Cardiac muscle cell (in vitro differentiated cells and primary cell): ENCODE results near the gene ABL2. TPM values are rescaled to one million over a fixed set of nuclear protein-coding genes. Genes with fewer than 3 reads are reported as not detected.

Experiments used
- DNase-seq, 2 donors: peaks; one replicate each; pipeline versions ENCODE4 v3.0.0 to v3.0.0-alpha.2; 2010 to 2017; ENCODE audit warnings: low read depth in 1 of 2, low spot score in 1 of 2
- H3K27ac ChIP-seq: fragments of 200-600 bp; sonication (generic); 2 replicates; pipeline ENCODE4 v1.5.1; 2016
- H3K27me3 ChIP-seq: fragments of 200-600 bp; sonication (generic); 2 replicates; pipeline ENCODE4 v1.6.0; 2016; ENCODE audit warnings: control low read depth
- H3K36me3 ChIP-seq: fragments of 200-600 bp; sonication (generic); 2 replicates; pipeline ENCODE4 v1.5.1; 2016; ENCODE audit warnings: control low read depth
- H3K4me1 ChIP-seq: fragments of 200-600 bp; sonication (generic); 2 replicates; pipeline ENCODE4 v1.8.1; 2017; ENCODE audit warnings: low read depth, mild to moderate bottlenecking, mixed run types
- H3K4me3 ChIP-seq: fragments of 200-600 bp; sonication (generic); 2 replicates; pipeline ENCODE4 v1.5.1; 2016; ENCODE audit warnings: mild to moderate bottlenecking
- H3K9me3 ChIP-seq: fragments of 200-600 bp; sonication (generic); 2 replicates; pipeline ENCODE4 v1.5.1; 2017; ENCODE audit warnings: low read depth, mild to moderate bottlenecking, control low read depth
- polyA plus RNA-seq: library from polyadenylated mRNA; unstranded; fragments of >200 nt; fragmentation: Nextera tagmentation; extraction: Ambion mirVana; gene quantifications from 2 replicates; pipeline ENCODE4 v1.2.1, GENCODE V29; 2016
- total RNA-seq: library from RNA; depleted of rRNA; stranded (reverse); fragments of >200 nt; gene quantifications from 2 replicates; pipeline ENCODE4 v1.2.3, GENCODE V29; 2016
- TF ChIP-seq, protein P1 (sequence below): IDR thresholded peaks from 2 replicates; pipeline ENCODE4 v1.5.1; 2012; ENCODE audit warnings: low read depth, mild to moderate bottlenecking, low read length

ABL2 gene
- total and polyA plus RNA-seq, 2 experiments from 2014 or later = 6.9 to 13.5 TPM

- Histone ChIP-seq H3K9me3 (no peaks in the 10 kb centered on the region), H3K27ac (no peak overlapping the region), H3K4me1 (no peaks in the 10 kb centered on the region), H3K36me3 (peaks cover 20% of the 10 kb centered on the region), H3K4me3 (no peak overlapping the region), H3K27me3 (no peaks in the 10 kb centered on the region)
- DNase-seq = no peak
- TF ChIP-seq, protein P1, sequence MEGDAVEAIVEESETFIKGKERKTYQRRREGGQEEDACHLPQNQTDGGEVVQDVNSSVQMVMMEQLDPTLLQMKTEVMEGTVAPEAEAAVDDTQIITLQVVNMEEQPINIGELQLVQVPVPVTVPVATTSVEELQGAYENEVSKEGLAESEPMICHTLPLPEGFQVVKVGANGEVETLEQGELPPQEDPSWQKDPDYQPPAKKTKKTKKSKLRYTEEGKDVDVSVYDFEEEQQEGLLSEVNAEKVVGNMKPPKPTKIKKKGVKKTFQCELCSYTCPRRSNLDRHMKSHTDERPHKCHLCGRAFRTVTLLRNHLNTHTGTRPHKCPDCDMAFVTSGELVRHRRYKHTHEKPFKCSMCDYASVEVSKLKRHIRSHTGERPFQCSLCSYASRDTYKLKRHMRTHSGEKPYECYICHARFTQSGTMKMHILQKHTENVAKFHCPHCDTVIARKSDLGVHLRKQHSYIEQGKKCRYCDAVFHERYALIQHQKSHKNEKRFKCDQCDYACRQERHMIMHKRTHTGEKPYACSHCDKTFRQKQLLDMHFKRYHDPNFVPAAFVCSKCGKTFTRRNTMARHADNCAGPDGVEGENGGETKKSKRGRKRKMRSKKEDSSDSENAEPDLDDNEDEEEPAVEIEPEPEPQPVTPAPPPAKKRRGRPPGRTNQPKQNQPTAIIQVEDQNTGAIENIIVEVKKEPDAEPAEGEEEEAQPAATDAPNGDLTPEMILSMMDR = no peak
Measured at GRCh38 chr1:179119513-179119912, 110.0 kb downstream of the ABL2 start.

- TF ChIP-seq, protein P1 = no peak
- Histone ChIP-seq H3K27me3 (no peaks in the 10 kb centered on the region), H3K36me3 (peaks cover 37% of the 10 kb centered on the region), H3K9me3 (no peaks in the 10 kb centered on the region), H3K4me3 (no peak overlapping the region), H3K27ac (no peak overlapping the region), H3K4me1 (no peaks in the 10 kb centered on the region)
- DNase-seq = no peak
Measured at GRCh38 chr1:179115181-179115580, 114.3 kb downstream of the ABL2 start.

- peaks cover 37% of the 10 kb centered on the region for H3K36me3 ChIP-seq
- peaks cover 24% of the 10 kb centered on the region for H3K4me1 ChIP-seq
- no peak overlapping the region for H3K27ac ChIP-seq
- DNase-seq = no peak
- H3K9me3 ChIP-seq = no peaks in the 10 kb centered on the region
- TF ChIP-seq, protein P1 = no peak
- no peaks in the 10 kb centered on the region for H3K27me3 ChIP-seq
- H3K4me3 ChIP-seq = no peak overlapping the region
Measured at GRCh38 chr1:179108644-179109043, 120.8 kb downstream of the ABL2 start.

GRCh38 chr1:179107706-179108629 is 121.5 kb downstream of the ABL2 start:
- DNase-seq = peak in 1 of 2 donors; percentile 8
- peaks cover 37% of the 10 kb centered on the region for H3K36me3 ChIP-seq
- H3K27me3 ChIP-seq = no peaks in the 10 kb centered on the region
- H3K9me3 ChIP-seq = no peaks in the 10 kb centered on the region
- H3K4me1 ChIP-seq = peaks cover 31% of the 10 kb centered on the region
- no peak overlapping the region for H3K4me3 ChIP-seq
- no peak overlapping the region for H3K27ac ChIP-seq
- TF ChIP-seq, protein P1 = no peak

- peaks cover 25% of the 10 kb centered on the region for H3K36me3 ChIP-seq
- peak in 1 of 2 donors; percentile 44 for DNase-seq
Measured at GRCh38 chr1:179105393-179105792, 124.1 kb downstream of the ABL2 start.

More at GRCh38 chr1:179105393-179105792, 124.1 kb downstream of the ABL2 start:
- no peaks in the 10 kb centered on the region for H3K27me3 ChIP-seq
- H3K4me3 ChIP-seq = no peak overlapping the region
- H3K9me3 ChIP-seq = no peaks in the 10 kb centered on the region
- H3K27ac ChIP-seq = peak overlapping the region; percentile 44
- TF ChIP-seq, protein P1 = peak; percentile 27
- peaks cover 31% of the 10 kb centered on the region for H3K4me1 ChIP-seq
